Myocyte (in vitro differentiated cells): Measurements from ENCODE around the gene SUFU. TPM values are rescaled to one million over a fixed set of nuclear protein-coding genes. Genes with fewer than 3 reads are reported as not detected.
"Not testable (repeated sequence)": the region's sequence is repeated elsewhere in the genome, so short reads cannot be mapped to it uniquely, and the experiment has no call there.

Source experiments
- DNase-seq: peaks from one replicate; pipeline ENCODE4 v3.0.0-alpha.2; 2012; ENCODE audit warnings: low read depth
- total RNA-seq: library from RNA; depleted of rRNA; stranded (reverse); fragments of >200 nt; gene quantifications from 2 replicates; pipeline ENCODE4 v1.2.3, GENCODE V29; 2014

Gene SUFU
- total RNA-seq, 1 donor from 2014 or later: 4.0 TPM

DNA sequence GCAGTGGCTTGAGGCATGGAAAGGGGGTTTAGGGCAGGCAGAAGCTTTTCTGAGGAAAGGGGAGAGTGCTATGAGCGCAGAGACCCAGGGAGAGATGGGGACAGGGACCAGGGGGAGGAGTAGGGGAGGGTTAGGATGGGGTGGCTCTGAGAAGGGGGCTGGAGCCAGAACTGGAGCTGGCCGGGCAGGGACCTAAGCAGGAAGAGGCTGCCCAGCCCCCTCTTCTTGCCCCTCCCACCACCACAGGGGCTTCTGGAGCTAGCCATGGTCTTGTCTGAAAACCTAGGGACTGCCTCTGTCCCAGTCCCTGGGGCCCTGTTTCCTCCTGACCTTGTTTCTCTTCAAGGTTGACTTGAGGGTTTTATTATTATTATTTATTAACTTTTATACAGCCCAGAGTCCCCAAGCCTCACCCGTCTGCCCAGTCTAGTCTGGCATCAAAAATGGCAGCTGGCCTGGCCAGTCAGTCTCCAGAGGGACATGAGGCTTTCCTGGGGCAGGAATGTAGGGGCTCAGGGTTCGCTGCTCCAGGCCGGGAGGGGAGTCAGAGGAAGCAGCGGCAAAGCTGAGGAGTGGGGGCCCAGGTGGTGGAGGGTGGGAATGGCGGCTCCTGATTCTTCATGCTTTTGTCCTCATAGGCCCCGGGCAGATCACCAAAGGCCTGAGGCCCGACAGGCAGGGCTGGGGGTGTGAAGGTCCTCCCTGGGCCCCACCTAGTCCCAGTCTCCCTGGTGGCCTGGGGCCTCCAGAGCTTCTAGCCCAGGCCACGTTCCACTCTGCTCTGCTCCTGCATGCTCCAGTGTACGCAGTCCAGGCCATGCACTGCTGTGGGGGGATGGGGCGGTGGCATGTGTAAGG, 146.3 kb downstream of the SUFU start:
- no peak for DNase-seq

DNA sequence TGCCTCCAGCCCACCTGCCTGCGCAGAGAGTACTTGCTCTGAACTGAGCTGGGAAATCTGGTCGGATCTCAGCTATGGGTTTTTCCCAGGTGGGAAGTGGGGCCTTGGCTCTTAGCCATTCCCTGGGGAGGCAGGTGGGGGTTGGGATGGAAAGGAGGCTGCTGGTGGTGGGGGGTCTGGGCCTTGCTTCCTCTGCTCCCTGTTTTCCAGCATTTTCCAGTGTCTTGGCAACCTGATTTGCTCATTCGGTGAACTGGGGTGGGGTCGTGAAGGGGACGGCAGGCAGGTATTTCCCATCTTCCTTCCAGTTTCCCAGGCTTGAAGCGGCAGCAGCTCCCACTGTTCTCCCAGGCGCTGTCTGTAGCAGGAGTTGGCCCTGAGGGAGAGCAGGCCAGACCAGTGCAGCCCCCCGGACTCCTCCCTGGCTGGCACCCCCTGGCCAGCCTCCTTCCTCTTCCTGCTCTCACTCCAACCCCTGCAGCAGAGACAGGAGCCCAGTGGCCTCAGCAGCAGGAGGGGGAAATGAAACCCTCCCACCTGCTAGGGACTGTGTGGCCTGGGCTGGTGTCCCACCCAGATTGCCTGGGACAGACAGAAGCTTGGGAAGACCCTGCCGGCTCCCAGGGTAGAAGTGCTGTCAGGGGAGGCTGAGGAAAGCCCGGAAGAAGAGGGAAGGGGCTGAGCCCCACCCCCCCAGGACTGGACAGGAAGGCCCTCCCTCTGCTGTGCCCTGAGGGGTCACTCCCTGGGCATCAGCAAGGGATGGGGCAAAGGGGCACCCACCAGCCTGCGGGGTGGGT, 147.1 kb downstream of the SUFU start:
- DNase-seq: no peak

DNA sequence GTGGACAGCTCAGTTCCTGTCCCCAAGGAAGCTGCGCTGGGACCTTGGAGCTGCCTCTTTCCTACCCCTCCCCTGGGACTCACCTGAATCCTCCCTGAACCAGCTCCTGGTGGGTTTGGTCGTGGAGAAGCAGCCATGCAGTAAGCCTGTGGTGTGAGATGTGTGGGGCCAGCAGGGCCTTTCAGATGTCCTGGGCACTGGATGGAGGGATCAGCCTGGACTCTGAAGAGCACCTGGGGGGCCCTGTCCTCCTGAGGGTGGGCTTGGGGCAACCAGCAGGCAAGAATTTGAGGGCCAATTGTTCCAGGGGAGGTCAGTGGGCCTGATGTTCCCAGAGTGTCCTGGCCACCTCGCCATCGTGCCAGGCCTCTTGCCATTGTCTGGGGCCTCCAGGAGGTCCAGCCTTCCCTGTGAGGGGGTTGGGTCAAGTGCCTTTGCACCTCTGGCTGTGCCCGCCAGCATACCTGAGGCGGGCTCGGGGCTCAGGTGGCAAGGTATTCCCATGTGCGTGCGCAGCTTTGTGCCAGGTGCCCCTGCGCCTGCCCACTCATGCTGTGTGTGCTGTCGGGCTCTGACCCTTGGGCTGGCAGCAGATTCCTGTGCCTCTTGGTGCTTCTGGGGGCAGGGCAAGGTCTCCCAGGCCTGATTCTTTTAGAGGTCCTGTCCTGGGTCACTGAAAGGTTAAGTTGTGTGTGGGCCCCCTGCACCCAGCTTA, 147.8 kb downstream of the SUFU start:
- DNase-seq: no peak

DNA sequence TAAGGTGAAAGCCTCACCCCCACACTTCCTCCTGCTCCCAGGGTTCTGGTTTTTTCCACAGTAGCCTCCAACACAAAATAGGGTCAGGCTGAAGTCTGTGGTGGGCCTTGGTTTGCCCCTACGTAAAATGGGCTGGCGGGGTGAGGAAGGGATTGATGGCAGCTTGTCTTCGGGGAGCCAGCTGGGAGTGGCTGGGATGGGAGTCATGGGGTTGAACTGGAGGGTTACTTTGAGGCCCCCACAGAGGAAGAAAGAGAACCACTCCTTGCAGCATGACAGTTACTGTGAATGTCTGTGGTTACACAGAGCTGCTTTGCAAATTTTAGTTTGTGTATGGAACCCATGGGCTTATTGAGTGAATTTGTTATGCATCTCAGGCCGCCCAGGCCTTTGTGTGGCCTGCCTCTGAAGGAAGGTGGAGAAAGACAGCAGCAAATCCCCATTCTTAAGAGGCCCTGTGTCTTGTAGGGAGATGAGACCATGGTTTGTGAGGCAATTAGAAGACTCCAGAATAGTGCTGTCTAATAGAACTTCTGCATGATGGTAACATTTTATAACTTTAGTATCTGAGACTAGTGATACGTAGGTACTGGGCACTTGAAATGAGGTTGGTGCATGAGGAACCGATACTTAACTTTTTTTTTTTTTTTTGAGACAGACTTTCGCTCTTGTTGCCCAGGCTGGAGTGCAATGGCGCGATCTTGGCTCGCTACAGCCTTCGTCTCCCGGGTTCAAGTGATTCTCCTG, 148.6 kb downstream of the SUFU start:
- DNase-seq: no peak

DNA sequence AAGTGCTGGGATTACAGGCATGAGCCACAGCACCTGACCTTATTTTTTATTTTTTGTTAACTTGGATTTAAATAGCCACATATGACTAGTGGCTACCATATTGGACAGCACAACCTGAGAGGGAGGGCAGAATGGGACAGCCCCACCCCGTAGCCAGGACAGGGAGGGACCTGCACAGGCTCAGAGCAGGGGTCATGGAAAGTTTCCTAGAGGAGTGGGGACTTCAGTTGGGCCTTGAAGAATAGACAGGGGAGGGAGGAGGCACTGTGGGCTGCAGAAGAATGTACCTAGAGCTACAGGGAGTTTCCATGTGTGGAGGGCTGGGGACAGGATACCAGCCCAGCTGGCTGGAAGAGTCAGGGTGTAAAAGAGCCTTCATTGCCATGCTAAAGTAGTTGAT, 149.3 kb downstream of the SUFU start:
- DNase-seq: no peak

DNA sequence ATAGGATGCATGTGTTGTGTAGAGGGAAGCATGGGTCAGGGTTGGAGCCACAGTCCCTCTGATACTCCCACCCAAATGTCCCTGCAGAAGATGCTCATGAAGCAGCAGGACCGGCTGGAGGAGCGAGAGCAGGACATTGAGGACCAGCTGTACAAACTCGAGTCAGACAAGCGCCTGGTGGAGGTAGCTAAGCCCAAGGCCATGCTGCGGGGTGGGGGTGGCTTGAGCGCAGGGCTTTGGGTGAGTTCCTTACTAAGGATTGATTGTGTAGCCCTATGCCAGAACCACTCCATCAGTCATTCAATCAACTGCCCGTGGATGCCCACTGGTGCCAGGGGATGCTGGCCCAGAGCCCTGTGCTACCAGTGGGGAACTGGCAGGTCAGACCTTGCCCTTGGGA, 150.8 kb downstream of the SUFU start:
- no peak for DNase-seq

DNA sequence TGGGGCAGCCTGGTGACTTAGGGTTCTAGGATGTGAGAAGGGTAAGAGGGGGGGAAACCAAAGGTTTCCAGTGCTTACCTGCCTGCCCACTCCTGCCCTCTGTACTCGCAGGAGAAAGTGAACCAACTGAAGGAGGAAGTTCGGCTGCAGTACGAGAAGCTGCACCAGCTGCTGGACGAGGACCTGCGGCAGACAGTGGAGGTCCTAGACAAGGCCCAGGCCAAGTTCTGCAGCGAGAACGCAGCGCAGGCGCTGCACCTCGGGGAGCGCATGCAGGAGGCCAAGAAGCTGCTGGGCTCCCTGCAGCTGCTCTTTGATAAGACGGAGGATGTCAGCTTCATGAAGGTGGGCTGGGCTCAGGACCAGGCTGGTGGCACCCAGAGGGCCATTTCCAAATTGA, 151.2 kb downstream of the SUFU start:
- no peak for DNase-seq

DNA sequence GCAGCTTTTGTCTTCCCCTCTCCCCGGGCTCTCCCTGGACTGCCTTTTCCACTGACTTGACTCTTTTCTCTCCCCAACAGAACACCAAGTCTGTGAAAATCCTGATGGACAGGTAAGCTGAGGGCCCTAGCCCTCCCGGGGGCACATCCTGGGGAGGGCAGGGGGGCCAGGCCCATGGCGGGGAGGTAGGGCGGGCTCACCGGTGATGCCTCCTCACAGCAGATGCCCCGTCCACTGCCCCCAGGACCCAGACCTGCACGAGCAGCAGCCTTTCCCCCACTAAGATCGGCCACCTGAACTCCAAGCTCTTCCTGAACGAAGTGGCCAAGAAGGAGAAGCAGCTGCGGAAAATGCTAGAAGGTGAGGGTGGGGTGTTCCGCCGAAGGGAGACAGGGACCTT, 152.3 kb downstream of the SUFU start:
- no peak for DNase-seq

DNA sequence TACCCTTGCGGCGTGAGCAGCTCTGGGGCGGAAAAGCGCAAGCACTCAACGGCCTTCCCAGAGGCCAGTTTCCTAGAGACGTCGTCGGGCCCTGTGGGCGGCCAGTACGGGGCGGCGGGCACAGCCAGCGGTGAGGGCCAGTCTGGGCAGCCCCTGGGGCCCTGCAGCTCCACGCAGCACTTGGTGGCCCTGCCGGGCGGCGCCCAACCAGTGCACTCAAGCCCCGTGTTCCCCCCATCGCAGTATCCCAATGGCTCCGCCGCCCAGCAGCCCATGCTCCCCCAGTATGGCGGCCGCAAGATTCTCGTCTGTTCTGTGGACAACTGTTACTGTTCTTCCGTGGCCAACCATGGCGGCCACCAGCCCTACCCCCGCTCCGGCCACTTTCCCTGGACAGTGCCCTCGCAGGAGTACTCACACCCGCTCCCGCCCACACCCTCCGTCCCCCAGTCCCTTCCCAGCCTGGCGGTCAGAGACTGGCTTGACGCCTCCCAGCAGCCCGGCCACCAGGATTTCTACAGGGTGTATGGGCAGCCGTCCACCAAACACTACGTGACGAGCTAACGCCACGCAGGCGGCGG, 153.1 kb downstream of the SUFU start:
- no peak for DNase-seq

DNA sequence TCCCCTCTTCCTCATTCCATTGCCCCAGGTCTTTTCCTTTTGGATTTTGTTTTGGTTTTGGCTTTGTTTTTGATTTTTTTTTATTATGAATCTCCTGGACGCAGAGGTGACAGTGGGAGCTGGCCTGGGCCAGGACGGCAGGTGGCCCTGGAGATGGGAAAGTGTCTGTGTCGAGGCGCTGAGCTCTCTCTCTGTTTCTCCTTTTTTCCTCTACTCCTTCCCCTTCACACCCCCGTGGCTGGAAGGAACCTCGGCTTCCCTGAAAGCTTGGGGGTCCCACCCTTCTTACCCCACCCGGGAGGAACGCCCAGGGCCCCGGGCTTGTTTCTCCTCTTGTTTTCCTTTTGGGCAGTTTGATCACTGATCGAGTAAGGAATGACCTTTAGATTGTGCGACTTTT, 153.7 kb downstream of the SUFU start:
- no peak for DNase-seq

DNA sequence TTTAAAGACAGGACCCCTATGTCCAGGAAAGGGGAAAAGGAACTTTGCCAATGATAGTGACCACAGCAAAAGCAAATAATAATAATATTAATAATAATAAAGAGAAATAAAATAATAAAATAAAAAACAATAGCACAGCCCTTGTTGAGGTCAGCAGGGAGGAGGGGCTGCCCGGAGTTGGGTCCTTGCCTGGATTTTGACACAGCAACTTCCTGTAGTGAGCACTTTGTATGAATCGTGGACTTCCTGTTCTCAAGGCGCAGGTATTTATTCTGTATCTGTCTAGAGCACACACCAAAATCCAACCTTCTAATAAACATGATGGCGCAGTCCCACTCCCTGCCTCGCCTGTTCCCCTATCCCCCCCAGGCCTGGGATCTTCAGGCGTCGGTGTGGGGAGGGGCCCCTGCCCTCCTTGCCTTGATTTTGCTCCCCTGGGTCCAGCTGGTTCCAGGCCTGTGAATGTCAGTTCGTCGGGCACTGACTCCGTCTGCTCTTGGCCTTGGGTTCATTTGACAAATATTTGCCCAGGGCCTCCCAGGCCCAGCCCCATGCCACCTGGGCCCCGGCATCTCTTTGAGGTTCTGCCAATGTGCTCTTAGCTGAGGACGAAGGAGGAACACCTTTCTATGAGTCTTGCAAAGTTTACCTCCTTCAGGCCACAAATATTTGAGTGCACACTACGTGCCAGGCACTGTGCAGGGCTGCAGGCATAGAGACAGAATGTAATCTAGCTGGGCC, 154.4 kb downstream of the SUFU start:
- no peak for DNase-seq

DNA sequence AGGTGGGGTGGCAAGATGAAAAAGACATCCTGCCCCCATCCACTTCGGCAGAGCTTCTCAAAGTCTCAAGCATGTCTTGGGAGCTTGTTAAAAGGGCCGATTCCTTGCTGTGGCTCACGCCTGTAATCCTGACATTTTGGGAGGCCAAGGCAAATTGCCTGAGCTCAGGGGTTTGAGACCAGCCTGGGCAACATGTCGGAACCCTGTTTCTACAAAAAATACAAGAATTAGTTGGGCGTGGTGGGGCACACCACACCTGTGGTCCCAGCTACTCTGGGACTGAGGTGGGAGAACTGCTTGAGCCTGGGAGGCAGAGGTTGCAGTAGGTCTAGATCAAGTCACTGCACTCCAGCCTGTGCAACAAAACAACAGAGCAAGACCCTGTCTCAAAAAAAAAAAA, 155.0 kb downstream of the SUFU start:
- no peak for DNase-seq

DNA sequence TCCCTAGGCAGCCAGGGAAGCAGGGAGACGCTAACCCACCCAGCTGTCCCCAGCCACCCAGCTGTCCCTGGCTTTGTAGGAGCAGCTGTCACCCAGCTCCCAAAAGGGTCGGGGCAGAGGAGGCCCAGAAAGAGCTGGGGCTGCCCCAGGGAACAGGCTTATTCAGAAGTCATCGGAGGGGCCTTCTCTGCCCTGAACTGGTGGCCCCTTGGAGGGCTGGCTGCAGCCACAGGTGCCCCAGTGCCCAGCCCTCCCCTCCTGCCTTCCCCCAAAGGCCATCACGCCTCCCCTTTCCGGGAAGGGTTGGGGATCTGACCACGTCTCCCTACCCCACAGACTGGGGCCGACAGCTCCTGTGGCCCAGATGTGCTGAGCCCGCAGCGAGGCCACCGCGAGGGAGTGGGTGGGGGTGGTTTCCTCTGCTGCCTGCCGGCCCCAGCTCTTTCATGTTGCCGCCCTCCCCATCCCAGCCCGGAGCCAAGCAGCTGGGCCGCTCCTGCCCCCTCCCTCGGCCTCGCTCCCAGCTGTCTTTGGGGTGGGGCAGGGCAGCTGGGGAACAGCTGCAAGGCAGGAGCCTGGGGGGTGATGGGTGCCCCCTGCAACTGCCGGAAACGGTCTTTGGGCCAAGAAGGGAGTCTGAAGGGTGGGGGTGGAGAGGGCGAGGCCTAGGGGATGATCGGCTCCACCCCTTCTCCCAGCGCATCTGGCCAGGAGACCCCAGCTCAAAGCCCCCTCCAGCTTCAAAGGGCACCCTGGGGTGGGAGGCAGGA, 157.3 kb downstream of the SUFU start:
- peak; percentile 96 for DNase-seq

DNA sequence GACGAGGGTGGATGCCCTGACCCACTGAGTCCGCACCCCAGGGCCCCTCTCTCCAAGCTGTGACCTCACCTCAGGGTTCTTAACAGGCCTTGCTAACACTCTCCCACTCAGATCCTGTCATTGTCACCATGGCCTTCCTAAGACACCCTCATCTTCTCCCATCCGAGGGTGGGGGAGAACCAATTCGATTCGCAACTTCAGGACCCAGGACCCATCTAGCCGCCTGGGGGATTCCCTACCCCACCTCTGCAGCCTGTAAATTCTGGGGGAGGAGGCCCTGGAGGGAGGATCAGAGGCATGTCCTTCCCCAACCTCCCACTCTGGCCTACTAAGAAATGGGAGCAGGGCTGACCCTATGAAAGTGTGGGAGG, 157.9 kb downstream of the SUFU start:
- DNase-seq: no peak

DNA sequence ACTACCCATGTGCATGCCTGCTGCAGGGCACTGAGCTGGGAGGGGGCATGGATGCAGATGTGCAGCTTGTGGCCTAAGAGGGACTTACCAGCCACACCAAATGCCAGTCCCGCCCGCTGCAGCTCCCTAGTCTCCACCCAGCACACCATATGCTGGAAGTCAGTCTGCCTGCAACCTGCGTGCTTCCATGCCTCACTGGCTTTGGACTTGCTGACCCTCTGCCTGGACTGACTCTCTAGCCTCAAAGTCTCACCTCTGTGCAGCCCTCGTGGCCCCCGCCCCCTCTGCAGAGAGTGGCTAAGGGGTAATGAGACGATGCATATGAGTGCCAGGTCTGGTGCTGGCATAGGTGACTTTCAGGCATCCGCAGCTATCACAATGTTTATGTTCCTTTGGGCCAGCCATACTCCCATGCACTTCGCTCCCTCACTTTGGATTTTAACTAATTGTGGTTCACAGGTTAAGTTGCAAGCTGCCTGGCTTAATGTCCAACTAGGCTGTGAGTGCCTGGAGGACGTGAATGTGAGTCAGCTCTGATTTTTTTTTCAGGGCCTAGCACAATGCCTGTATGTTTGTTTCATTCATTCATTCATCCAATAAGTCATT, 162.2 kb downstream of the SUFU start:
- DNase-seq: peak; percentile 54

DNA sequence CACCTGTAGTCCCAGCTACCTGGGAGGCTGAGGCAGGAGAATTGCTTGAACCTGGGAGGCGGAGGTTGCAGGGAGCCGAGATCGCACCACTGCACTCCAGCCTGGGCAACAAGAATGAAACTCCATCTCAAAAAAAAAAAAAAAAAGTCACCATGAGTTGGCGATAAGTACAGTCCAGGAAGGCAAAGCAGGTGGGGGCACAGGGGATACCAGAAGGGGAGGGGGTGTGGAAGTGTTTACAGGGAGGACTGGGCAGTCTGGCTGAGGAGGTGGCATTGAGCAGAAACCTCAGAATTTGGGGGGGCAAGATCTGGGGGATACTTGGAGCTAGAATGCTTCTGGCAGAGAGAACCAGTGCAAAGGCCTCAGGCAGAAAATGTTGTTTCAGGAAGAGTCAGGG, 163.6 kb downstream of the SUFU start:
- not testable (repeated sequence) for DNase-seq

DNA sequence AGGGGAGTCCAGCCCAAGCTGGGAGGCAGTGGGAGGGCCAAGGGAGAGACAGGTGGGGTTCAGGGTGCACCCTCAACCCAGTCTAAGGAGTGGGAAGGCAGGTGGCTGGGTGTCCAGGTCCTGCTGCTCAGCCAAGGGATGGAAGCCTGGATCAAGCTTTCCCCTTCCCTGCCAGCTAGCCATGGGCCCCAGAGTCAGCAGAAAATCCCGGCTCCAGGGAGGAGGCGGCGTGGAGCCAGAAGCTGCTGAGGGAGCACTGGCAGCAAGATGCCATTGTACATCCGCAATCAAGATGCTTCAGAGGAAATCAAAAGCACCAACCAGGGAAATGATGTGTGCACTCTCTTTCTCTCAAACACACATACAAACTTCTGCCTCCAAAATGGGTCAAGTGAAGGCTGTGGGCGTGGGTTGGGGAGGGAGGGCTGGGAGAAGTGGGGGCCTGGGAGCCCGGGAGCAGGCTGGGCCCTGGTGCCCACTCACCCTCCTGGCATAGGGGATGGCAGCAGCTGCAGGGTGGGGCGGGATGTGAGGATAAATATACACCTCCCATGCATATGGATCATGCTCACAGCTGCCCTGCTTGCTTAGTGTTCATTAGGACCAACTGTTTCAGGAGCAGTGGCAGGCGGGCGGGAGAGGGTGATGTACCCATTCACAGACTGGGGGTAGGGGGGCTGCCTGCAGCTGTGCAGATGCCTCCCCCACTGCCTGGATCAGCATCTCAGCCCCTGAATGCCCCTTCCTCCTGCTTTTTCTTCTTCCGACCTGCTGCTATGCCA, 164.7 kb downstream of the SUFU start:
- peak; percentile 86 for DNase-seq
